Activated CD4-positive, alpha-beta T cell treated with anti-CD3 and anti-CD28 coated beads, Interleukin-2, amount 10 ng/mL, durations not matched to agents 24 days and 14 days (primary cell): Measurements from ENCODE around the gene NMUR1. TPM values are rescaled to one million over a fixed set of nuclear protein-coding genes. Genes with fewer than 3 reads are reported as not detected.

Source experiments
- DNase-seq: peaks from one replicate; pipeline ENCODE4 v3.0.0; 2022
- H3K27ac Mint-ChIP-seq: one replicate; pipeline ENCODE4 v1.8.0; 2022; ENCODE audit warnings: mild to moderate bottlenecking, mixed read lengths
- H3K27me3 Mint-ChIP-seq: one replicate; pipeline ENCODE4 v1.8.0; 2022; ENCODE audit warnings: mixed read lengths
- H3K36me3 Mint-ChIP-seq: one replicate; pipeline ENCODE4 v1.8.0; 2022; ENCODE audit warnings: low read depth, mild to moderate bottlenecking, mixed read lengths
- H3K4me1 Mint-ChIP-seq: one replicate; pipeline ENCODE4 v1.8.0; 2021; ENCODE audit warnings: mixed read lengths
- H3K4me3 Mint-ChIP-seq: one replicate; pipeline ENCODE4 v1.8.0; 2022; ENCODE audit warnings: mild to moderate bottlenecking, moderate library complexity, mixed read lengths
- H3K9me3 Mint-ChIP-seq: one replicate; pipeline ENCODE4 v1.8.0; 2021; ENCODE audit warnings: mixed read lengths
- intact Hi-C: fragments of 100-400 bp; cut with micrococcal nuclease; formaldehyde crosslinking; loops from one replicate; pipeline ENCODE4 v1.15.1; 2023
- total RNA-seq: library from RNA; stranded (reverse); gene quantifications from 2 replicates; pipeline ENCODE4 v1.2.3, GENCODE V29; 2022

Gene NMUR1
- total RNA-seq, 1 donor from 2014 or later: not detected

- peaks cover 14% of the 10 kb centered on the region for H3K9me3 Mint-ChIP-seq
- intact Hi-C loops: loop anchor here (1.0 kb wide), 2 partner anchors 9 to 15 kb away; partner anchors contain the start of gene NMUR1
- DNase-seq: peak; percentile 92
- peaks cover 8% of the 10 kb centered on the region for H3K27me3 Mint-ChIP-seq
- H3K36me3 Mint-ChIP-seq: peaks cover 21% of the 10 kb centered on the region
- H3K4me1 Mint-ChIP-seq: peaks cover 39% of the 10 kb centered on the region
- peak overlapping the region; percentile 91 for H3K27ac Mint-ChIP-seq
- H3K4me3 Mint-ChIP-seq: peak overlapping the region; percentile 72
Observed at GRCh38 chr2:231545105-231545902, 15.1 kb upstream of the NMUR1 start.

DNA sequence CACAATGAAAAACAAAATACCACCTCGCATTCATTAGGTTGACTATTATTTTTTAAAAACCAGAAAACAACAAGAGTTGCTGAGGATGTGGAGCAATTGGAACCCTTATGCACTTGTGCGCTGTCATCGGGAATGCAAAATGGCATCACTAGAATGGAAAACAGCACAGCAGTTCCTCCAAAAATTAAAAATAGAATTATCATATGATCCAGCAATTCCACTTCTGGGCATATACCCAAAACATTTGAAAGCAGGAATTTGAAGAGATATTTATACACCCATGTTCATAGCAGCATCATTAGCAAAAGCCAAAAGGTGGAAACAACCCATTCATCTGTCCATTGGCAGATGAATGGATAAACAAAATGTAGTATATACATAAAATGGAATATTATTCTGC, 11.9 kb upstream of the NMUR1 start:
- Mint-ChIP-seq H3K4me3 (no peak overlapping the region), H3K9me3 (peaks cover 14% of the 10 kb centered on the region), H3K27me3 (peaks cover 15% of the 10 kb centered on the region), H3K4me1 (peaks cover 31% of the 10 kb centered on the region), H3K36me3 (peaks cover 16% of the 10 kb centered on the region), H3K27ac (no peak overlapping the region)
- intact Hi-C loops: no loop called here
- DNase-seq: no peak

DNA sequence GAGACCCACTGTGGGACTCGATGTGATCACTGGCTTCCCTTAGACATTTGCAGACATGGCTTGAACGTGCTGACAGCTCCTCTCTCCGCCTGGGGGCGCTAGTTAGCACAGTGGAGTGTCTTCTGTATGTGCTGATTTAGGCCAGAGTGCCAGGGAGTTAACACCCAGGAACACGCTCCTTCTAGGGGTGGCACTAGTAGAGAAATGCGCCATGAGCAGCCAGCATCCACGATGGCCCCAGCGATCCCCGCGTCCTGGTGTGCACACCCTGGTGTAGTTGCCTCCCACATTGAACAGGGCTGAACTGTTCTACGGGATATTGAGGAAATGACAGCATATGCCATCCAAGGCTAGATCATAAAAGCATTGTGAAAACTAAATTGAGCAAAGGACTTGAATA, 11.4 kb upstream of the NMUR1 start:
- H3K36me3 Mint-ChIP-seq: peaks cover 16% of the 10 kb centered on the region
- peaks cover 15% of the 10 kb centered on the region for H3K27me3 Mint-ChIP-seq
- no peak overlapping the region for H3K4me3 Mint-ChIP-seq
- peaks cover 14% of the 10 kb centered on the region for H3K9me3 Mint-ChIP-seq
- no peak for DNase-seq
- intact Hi-C loops: no loop called here
- H3K27ac Mint-ChIP-seq: no peak overlapping the region
- H3K4me1 Mint-ChIP-seq: peaks cover 31% of the 10 kb centered on the region

DNA sequence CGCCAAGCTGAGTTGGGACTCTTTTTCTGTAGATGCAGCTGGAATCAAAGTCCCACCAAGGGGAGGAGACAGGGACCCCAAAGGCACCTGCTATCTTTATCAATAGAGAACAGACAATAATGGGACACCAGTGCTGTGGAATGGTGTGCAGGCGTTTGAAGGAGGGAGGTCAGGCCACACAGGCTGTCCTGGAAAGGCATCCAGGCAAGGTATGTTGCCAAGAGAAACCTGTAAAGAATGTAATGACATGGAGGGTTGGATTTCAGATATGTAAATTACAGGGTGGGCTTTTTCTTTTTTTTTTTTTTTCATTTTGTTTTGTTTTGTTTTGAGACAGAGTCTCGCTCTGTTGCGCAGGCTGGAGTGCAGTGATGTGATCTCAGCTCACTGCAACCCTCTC, 9.7 kb upstream of the NMUR1 start:
- Mint-ChIP-seq H3K4me1 (peaks cover 17% of the 10 kb centered on the region), H3K4me3 (no peak overlapping the region), H3K27ac (no peak overlapping the region), H3K9me3 (peaks cover 11% of the 10 kb centered on the region), H3K36me3 (peaks cover 10% of the 10 kb centered on the region), H3K27me3 (peaks cover 15% of the 10 kb centered on the region)
- DNase-seq: no peak
- intact Hi-C loops: no loop called here

DNA sequence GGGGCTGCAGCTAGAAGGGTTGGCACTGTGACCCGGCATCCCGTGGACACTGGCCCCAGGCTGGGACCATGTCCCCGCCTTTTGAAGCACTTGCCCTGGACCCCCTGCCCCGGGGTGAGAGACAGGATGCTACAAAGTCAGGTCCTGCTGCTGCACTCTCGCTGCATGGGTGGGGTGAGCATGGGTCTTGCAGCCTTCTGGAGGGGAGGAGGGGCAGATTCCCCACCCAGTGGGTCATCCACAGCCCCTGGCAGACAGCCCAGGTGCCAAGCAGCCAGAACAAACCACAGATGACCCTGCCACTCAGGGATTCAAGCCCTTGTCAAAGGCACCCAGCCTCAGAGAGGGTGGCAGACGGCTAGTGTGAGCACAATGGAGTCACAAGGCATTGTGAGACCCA, 5.7 kb upstream of the NMUR1 start:
- Mint-ChIP-seq H3K27ac (no peak overlapping the region), H3K36me3 (no peaks in the 10 kb centered on the region), H3K4me1 (peaks cover 11% of the 10 kb centered on the region), H3K9me3 (no peaks in the 10 kb centered on the region), H3K27me3 (peaks cover 17% of the 10 kb centered on the region), H3K4me3 (no peak overlapping the region)
- intact Hi-C loops: no loop called here
- DNase-seq: no peak

- Mint-ChIP-seq H3K27ac (no peak overlapping the region), H3K36me3 (no peaks in the 10 kb centered on the region), H3K27me3 (peaks cover 23% of the 10 kb centered on the region), H3K4me3 (no peak overlapping the region), H3K4me1 (peaks cover 16% of the 10 kb centered on the region), H3K9me3 (no peaks in the 10 kb centered on the region)
- intact Hi-C loops: no loop called here
- no peak for DNase-seq
Observed at GRCh38 chr2:231533777-231534125, 3.5 kb upstream of the NMUR1 start.

GRCh38 chr2:231533086-231533776, 3.0 kb upstream of the NMUR1 start:
- peaks cover 16% of the 10 kb centered on the region for H3K4me1 Mint-ChIP-seq
- no peaks in the 10 kb centered on the region for H3K36me3 Mint-ChIP-seq
- H3K4me3 Mint-ChIP-seq: no peak overlapping the region
- no peaks in the 10 kb centered on the region for H3K9me3 Mint-ChIP-seq
- peaks cover 28% of the 10 kb centered on the region for H3K27me3 Mint-ChIP-seq
- DNase-seq: no peak
- no peak overlapping the region for H3K27ac Mint-ChIP-seq
- intact Hi-C loops: no loop called here

GRCh38 chr2:231532756-231533035, 2.5 kb upstream of the NMUR1 start:
- Mint-ChIP-seq H3K9me3 (no peaks in the 10 kb centered on the region), H3K27me3 (peaks cover 32% of the 10 kb centered on the region), H3K27ac (no peak overlapping the region), H3K36me3 (no peaks in the 10 kb centered on the region), H3K4me3 (no peak overlapping the region), H3K4me1 (peaks cover 16% of the 10 kb centered on the region)
- DNase-seq: no peak
- intact Hi-C loops: no loop called here

DNA sequence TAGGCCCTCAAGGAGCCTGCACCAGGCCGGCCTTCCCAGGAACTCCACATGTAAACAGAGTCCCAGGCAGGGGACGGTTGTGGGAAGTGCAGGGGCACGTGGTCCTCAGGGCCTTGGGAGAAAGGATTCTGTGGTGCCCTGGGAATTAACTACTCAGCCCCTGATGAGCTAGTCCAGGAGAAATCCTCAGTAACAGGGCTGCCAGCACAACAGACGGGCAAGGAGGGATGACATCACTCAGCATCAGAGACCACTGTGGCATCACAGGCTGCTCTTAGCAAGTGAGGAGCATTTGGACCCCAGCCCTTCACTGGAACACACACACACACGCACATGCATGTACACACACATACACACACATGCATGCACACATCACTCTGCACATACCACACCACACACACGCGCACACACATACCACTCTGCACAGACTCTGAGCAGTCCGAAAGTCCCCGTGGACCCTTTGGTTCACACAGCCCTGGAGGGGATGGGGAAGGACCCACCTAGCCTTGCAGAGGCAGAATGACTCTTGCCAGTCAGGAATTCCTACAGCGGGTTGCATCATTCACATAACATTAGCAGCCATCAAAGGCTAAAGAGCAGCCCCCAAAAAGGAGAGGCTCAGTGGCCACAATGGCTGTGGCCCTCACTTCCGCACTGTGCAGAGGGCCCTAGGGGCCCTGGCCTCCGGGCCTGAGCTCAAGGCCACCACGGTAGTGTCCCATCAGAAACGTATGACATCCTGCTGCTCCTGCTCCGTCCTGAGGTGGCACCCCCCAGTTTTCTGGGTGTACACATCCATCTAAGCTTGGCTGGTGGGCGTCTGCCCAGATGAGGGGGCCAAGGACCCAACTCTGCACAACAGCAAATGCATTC, 1.9 kb upstream of the NMUR1 start:
- no peaks in the 10 kb centered on the region for H3K36me3 Mint-ChIP-seq

GRCh38 chr2:231531466-231531865, 1.2 kb upstream of the NMUR1 start:
- Mint-ChIP-seq H3K27me3 (peaks cover 33% of the 10 kb centered on the region), H3K36me3 (no peaks in the 10 kb centered on the region), H3K4me3 (peak overlapping the region; percentile 51), H3K9me3 (no peaks in the 10 kb centered on the region), H3K4me1 (peaks cover 16% of the 10 kb centered on the region), H3K27ac (no peak overlapping the region)
- intact Hi-C loops: no loop called here
- DNase-seq: no peak

More for the DNA sequence above, 1.9 kb upstream of the NMUR1 start:
- no peak for DNase-seq
- peaks cover 16% of the 10 kb centered on the region for H3K4me1 Mint-ChIP-seq
- H3K27ac Mint-ChIP-seq: no peak overlapping the region
- intact Hi-C loops: no loop called here
- no peak overlapping the region for H3K4me3 Mint-ChIP-seq
- no peaks in the 10 kb centered on the region for H3K9me3 Mint-ChIP-seq
- H3K27me3 Mint-ChIP-seq: peaks cover 33% of the 10 kb centered on the region

DNA sequence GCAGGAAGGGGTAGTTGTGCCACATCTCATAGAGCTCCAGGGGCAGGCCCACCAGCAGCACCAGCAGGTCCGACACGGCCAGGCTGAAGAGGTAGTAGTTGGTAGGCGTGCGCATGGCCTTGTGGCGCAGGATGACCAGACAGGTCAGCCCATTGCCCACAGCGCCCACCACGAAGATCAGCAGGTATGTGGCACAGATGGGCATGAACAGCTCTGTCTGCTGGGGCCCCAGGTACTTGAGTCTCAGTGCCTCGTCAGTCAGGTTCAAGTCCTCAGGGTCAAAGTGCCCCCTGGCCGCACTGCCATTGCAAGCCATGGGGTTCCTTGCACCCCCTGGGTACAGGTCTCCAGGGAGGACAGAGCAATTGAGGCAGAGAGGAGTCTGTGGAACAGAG, 1.6 kb downstream of the NMUR1 start:
- Mint-ChIP-seq H3K4me3 (peak overlapping the region; percentile 17), H3K27ac (no peak overlapping the region), H3K9me3 (no peaks in the 10 kb centered on the region), H3K4me1 (peaks cover 26% of the 10 kb centered on the region), H3K36me3 (no peaks in the 10 kb centered on the region), H3K27me3 (peaks cover 33% of the 10 kb centered on the region)
- DNase-seq: no peak
- intact Hi-C loops: no loop called here

DNA sequence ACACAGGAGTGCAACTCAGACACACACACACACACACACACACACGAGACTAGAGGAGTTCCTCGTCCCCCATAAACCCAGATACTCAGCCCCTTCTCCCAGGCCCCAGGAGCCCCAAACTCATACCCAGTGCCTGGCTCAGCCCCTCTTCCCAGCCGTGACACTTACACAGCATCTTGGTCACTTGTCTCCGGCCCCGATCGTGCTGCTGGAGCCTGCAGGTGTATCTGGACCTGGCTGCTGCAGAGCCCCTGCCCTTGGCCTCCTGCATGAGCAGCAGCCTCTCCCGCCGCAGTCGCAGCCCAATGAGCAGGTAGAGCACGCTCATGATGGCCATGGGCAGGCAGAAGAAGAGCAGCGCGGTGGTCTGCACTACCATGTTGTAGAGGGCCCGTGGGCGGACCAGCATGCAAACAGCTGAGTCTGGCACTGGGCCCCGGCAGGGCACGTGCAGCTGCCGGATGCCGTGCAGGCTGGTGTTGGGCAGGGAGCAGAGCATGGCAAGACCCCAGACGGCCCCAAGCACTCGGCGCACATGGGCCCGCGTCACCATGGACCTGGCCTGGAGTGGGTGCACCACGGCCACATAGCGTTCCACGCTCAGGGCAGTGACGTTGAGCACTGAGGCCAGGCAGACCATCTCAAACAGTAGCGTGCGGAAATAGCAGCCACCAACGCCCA, 2.1 kb downstream of the NMUR1 start:
- H3K4me3 Mint-ChIP-seq: no peak overlapping the region
- H3K36me3 Mint-ChIP-seq: no peaks in the 10 kb centered on the region
- H3K4me1 Mint-ChIP-seq: peaks cover 30% of the 10 kb centered on the region

DNA sequence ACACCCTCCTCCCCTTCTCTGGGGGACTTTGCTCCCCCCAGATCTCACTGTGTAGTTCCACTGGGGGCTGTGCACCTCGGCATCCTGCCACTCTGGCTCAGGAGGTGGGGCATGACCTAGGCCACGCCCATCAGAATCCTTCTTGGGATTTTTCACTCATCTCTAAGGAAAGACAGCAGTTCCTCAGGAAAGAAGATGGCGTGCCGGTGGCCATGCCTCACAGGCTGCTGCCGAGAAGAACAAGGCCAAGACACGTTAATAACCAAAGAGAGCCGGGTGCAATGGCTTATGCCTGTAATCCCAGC, 3.2 kb downstream of the NMUR1 start:
- intact Hi-C loops: no loop called here
- H3K4me3 Mint-ChIP-seq: no peak overlapping the region
- DNase-seq: no peak
- peaks cover 31% of the 10 kb centered on the region for H3K4me1 Mint-ChIP-seq
- H3K27ac Mint-ChIP-seq: no peak overlapping the region
- H3K36me3 Mint-ChIP-seq: no peaks in the 10 kb centered on the region
- peaks cover 28% of the 10 kb centered on the region for H3K27me3 Mint-ChIP-seq
- H3K9me3 Mint-ChIP-seq: no peaks in the 10 kb centered on the region

More for the DNA sequence above, 2.1 kb downstream of the NMUR1 start:
- no peak for DNase-seq
- intact Hi-C loops: no loop called here
- no peaks in the 10 kb centered on the region for H3K9me3 Mint-ChIP-seq
- peaks cover 28% of the 10 kb centered on the region for H3K27me3 Mint-ChIP-seq
- H3K27ac Mint-ChIP-seq: no peak overlapping the region
